HepG2 (cell line): ENCODE results near the gene ZBTB22. TPM values are rescaled to one million over a fixed set of nuclear protein-coding genes. Genes with fewer than 3 reads are reported as not detected.

ENCODE experiments used
- ARHGAP35 ChIP-seq: sonication (generic); formaldehyde crosslinking; IDR thresholded peaks from 2 replicates; pipeline ENCODE4 v1.9.0; 2022; ENCODE audit warnings: mild to moderate bottlenecking, inconsistent platforms, moderate library complexity, missing genetic modification reagents, borderline replicate concordance
- DPF2 ChIP-seq: sonication (generic); formaldehyde crosslinking; IDR thresholded peaks from 2 replicates; pipeline ENCODE4 v1.4.0; 2020; ENCODE audit warnings: mild to moderate bottlenecking, low read depth, missing genetic modification reagents, borderline replicate concordance
- FOXC1 ChIP-seq: sonication (generic); formaldehyde crosslinking; IDR thresholded peaks from 2 replicates; pipeline ENCODE4 v1.8.0; 2022; ENCODE audit warnings: mild to moderate bottlenecking, missing genetic modification reagents, borderline replicate concordance
- HNF4A ChIP-seq: sonication (generic); formaldehyde crosslinking; IDR thresholded peaks from 2 replicates; pipeline ENCODE4 v1.4.0; 2020; ENCODE audit warnings: missing genetic modification reagents
- IRF2 ChIP-seq: IDR thresholded peaks from 2 replicates; pipeline ENCODE4 v1.6.1; 2018; ENCODE audit warnings: missing genetic modification reagents, missing compliant biosample characterization
- KDM4B ChIP-seq: sonication (generic); formaldehyde crosslinking; IDR thresholded peaks from 2 replicates; pipeline ENCODE4 v1.4.0; 2020; ENCODE audit warnings: missing genetic modification reagents
- PAWR ChIP-seq: sonication (generic); formaldehyde crosslinking; IDR thresholded peaks from 2 replicates; pipeline ENCODE4 v1.4.0; 2020; ENCODE audit warnings: missing genetic modification reagents, mild to moderate bottlenecking, borderline replicate concordance
- SALL2 ChIP-seq: sonication (generic); formaldehyde crosslinking; IDR thresholded peaks from 2 replicates; pipeline ENCODE4 v1.8.1; 2023; ENCODE audit warnings: mild to moderate bottlenecking, missing genetic modification reagents, inconsistent platforms
- SSRP1 ChIP-seq: IDR thresholded peaks from 2 replicates; pipeline ENCODE4 v1.6.1; 2016; ENCODE audit warnings: control low read depth
- TARDBP ChIP-seq: sonication (generic); formaldehyde crosslinking; IDR thresholded peaks from 2 replicates; pipeline ENCODE4 v1.8.0; 2022; ENCODE audit warnings: mild to moderate bottlenecking, missing genetic modification reagents
- ZBTB20 ChIP-seq: sonication (generic); formaldehyde crosslinking; IDR thresholded peaks from 2 replicates; pipeline ENCODE4 v1.8.1; 2023; ENCODE audit warnings: missing genetic modification reagents, low read depth, mild to moderate bottlenecking, borderline replicate concordance
- ZNF883 ChIP-seq: sonication (generic); formaldehyde crosslinking; IDR thresholded peaks from 2 replicates; pipeline ENCODE4 v1.5.1; 2020; ENCODE audit warnings: mild to moderate bottlenecking, missing genetic modification reagents; ENCODE audit errors: not compliant biosample characterization
- polyA plus RNA-seq, 8 experiments: library from polyadenylated mRNA; depleted of rRNA in 3 of 8; stranded (reverse) in 7 of 8; unstranded in 1 of 8; fragments of >200 nt; fragmentation: Illumina TruSeq in 4 of 8; extraction: Trizol in 4 of 8; gene quantifications; 2 replicates each; pipeline versions ENCODE4 v1.2.1 to v1.2.3, GENCODE V29; 2011 to 2016; ENCODE audit warnings: low read depth in 4 of 8, missing spikeins in 1 of 8, mixed read lengths in 1 of 8; ENCODE audit not compliant: insufficient read depth in 1 of 8
- total RNA-seq, 5 experiments: library from RNA; depleted of rRNA; stranded (reverse); fragments of >200 nt; fragmentation: Illumina TruSeq; extraction: Trizol; gene quantifications; 2 replicates each; pipeline ENCODE4 v1.2.3, GENCODE V29; 2016; ENCODE audit warnings: low read depth in 1 of 5
- TF ChIP-seq, protein P1 (sequence below): sonication (generic); formaldehyde crosslinking; IDR thresholded peaks from 2 replicates; pipeline ENCODE4 v1.4.0; 2020; ENCODE audit warnings: mild to moderate bottlenecking, missing genetic modification reagents
- TF ChIP-seq, protein P2 (sequence below): sonication (generic); formaldehyde crosslinking; IDR thresholded peaks from 2 replicates; pipeline ENCODE4 v1.4.0; 2020; ENCODE audit warnings: mild to moderate bottlenecking, missing genetic modification reagents
- TF ChIP-seq, protein P3 (sequence below): sonication (generic); formaldehyde crosslinking; IDR thresholded peaks from 2 replicates; pipeline ENCODE4 v1.4.0; 2020; ENCODE audit warnings: missing genetic modification reagents
- TF ChIP-seq, protein P4 (sequence below): sonication (generic); formaldehyde crosslinking; IDR thresholded peaks from 2 replicates; pipeline ENCODE4 v1.5.1; 2020; ENCODE audit warnings: mild to moderate bottlenecking, missing genetic modification reagents, moderate library complexity
- TF ChIP-seq, protein P5 (sequence below): sonication (generic); formaldehyde crosslinking; IDR thresholded peaks from 2 replicates; pipeline ENCODE4 v1.5.0; 2020; ENCODE audit warnings: missing genetic modification reagents

Gene ZBTB22
- total and polyA plus RNA-seq, 2 of the 13 experiments (the other 11 are each of a cell fraction or from before 2014, with no cell fraction given) = 8.0 to 10.6 TPM

DNA sequence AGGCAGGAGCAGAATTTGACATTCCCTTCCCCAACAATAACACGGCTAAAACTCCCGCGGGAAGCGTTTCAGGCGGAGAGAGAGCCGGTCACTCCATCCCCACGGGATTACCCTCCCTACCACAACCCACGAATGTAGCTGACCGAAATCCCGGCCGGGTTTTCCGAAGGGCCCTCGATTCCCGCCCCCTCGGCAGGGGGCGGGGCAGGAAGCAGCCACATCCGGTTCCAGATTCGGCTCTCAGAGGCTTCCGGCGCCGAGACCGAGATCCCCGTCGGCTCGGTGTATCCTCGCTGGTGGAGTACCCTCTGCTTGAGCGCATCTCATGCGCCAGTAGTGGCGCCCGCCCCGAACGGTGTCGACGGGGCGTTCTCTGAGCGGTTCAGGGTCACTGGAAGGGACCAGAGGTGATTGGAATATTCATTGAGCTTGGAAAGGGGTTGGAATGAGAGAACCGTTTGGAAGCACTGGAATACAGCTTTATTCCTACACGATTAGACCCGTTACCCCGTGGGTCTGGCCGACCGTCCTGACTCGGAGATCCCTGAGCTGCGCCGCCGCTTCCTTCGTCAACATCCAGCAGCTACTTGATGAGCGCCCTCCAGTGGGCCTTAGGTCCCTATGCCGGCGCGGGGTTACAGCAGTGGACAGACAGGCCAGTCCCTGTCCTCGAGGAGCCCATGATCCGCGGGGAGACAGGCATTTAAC, 18.2 kb downstream of the ZBTB22 start (continued):
- TF ChIP-seq ZNF883 (CRISPR knock-in tag) = no peak
- TF ChIP-seq SALL2 (CRISPR knock-in tag) = peak; percentile 66; the same call in 1 of the 2 replicates
- TF ChIP-seq, protein P1, sequence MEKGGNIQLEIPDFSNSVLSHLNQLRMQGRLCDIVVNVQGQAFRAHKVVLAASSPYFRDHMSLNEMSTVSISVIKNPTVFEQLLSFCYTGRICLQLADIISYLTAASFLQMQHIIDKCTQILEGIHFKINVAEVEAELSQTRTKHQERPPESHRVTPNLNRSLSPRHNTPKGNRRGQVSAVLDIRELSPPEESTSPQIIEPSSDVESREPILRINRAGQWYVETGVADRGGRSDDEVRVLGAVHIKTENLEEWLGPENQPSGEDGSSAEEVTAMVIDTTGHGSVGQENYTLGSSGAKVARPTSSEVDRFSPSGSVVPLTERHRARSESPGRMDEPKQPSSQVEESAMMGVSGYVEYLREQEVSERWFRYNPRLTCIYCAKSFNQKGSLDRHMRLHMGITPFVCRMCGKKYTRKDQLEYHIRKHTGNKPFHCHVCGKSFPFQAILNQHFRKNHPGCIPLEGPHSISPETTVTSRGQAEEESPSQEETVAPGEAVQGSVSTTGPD = peak; percentile 60; the same call in 1 of the 2 replicates
- TF ChIP-seq, protein P2, sequence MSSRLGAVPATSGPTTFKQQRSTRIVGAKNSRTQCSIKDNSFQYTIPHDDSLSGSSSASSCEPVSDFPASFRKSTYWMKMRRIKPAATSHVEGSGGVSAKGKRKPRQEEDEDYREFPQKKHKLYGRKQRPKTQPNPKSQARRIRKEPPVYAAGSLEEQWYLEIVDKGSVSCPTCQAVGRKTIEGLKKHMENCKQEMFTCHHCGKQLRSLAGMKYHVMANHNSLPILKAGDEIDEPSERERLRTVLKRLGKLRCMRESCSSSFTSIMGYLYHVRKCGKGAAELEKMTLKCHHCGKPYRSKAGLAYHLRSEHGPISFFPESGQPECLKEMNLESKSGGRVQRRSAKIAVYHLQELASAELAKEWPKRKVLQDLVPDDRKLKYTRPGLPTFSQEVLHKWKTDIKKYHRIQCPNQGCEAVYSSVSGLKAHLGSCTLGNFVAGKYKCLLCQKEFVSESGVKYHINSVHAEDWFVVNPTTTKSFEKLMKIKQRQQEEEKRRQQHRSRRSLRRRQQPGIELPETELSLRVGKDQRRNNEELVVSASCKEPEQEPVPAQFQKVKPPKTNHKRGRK (CRISPR knock-in tag) = no peak
- TF ChIP-seq SSRP1 = peak; percentile 91
- peak; percentile 74 for TF ChIP-seq FOXC1 (CRISPR knock-in tag)
- TF ChIP-seq TARDBP (CRISPR knock-in tag) = 0 out of 2 replicates have a peak, but pooled peaks have one; percentile 18
- TF ChIP-seq PAWR (CRISPR knock-in tag) = no peak; the same call in 1 of the 2 replicates
- peak; percentile 74 for TF ChIP-seq ZBTB20 (CRISPR knock-in tag)
- TF ChIP-seq ARHGAP35 (CRISPR knock-in tag) = peak; percentile 18; the same call in 1 of the 2 replicates
- TF ChIP-seq IRF2 (CRISPR knock-in tag) = peak; percentile 46; the same call in 1 of the 2 replicates
- peak; percentile 4; the same call in 1 of the 2 replicates for TF ChIP-seq HNF4A (CRISPR knock-in tag)
- TF ChIP-seq, protein P3, sequence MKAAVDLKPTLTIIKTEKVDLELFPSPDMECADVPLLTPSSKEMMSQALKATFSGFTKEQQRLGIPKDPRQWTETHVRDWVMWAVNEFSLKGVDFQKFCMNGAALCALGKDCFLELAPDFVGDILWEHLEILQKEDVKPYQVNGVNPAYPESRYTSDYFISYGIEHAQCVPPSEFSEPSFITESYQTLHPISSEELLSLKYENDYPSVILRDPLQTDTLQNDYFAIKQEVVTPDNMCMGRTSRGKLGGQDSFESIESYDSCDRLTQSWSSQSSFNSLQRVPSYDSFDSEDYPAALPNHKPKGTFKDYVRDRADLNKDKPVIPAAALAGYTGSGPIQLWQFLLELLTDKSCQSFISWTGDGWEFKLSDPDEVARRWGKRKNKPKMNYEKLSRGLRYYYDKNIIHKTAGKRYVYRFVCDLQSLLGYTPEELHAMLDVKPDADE (CRISPR knock-in tag) = peak; percentile 24; the same call in 1 of the 2 replicates
- TF ChIP-seq, protein P4, sequence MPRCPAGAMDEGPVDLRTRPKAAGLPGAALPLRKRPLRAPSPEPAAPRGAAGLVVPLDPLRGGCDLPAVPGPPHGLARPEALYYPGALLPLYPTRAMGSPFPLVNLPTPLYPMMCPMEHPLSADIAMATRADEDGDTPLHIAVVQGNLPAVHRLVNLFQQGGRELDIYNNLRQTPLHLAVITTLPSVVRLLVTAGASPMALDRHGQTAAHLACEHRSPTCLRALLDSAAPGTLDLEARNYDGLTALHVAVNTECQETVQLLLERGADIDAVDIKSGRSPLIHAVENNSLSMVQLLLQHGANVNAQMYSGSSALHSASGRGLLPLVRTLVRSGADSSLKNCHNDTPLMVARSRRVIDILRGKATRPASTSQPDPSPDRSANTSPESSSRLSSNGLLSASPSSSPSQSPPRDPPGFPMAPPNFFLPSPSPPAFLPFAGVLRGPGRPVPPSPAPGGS = peak; percentile 52; the same call in 1 of the 2 replicates
- TF ChIP-seq, protein P5, sequence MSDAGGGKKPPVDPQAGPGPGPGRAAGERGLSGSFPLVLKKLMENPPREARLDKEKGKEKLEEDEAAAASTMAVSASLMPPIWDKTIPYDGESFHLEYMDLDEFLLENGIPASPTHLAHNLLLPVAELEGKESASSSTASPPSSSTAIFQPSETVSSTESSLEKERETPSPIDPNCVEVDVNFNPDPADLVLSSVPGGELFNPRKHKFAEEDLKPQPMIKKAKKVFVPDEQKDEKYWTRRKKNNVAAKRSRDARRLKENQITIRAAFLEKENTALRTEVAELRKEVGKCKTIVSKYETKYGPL (CRISPR knock-in tag) = no peak
- no peak for TF ChIP-seq DPF2 (CRISPR knock-in tag)
- TF ChIP-seq KDM4B (CRISPR knock-in tag) = no peak
